Transverse colon (tissue), 3 donors: Measurements from ENCODE around the gene MCUB.

Experiments used
- EP300 ChIP-seq: sonication (generic); formaldehyde crosslinking; IDR thresholded peaks from one replicate; pipeline ENCODE4 v1.6.1; 2017; ENCODE audit warnings: antibody characterized with exemption, low read depth
- POLR2A ChIP-seq: fragments of 450-650 bp; IDR thresholded peaks from one replicate; pipeline ENCODE4 v1.6.1; 2016; ENCODE audit warnings: antibody characterized with exemption, mild to moderate bottlenecking, moderate library complexity
- TF ChIP-seq, protein P1 (sequence below), 5 experiments: fragments of 200-600 bp in 3 of 5; fragments of 450-650 bp in 2 of 5; sonication (generic) in 3 of 5; IDR thresholded peaks; 1 replicate in 2 of 5; 2 replicates in 3 of 5; pipeline ENCODE4 v1.5.1; 2016 to 2017; ENCODE audit warnings: antibody characterized with exemption in 5 of 5, inconsistent platforms in 3 of 5, mild to moderate bottlenecking in 2 of 5, moderate library complexity in 1 of 5

DNA sequence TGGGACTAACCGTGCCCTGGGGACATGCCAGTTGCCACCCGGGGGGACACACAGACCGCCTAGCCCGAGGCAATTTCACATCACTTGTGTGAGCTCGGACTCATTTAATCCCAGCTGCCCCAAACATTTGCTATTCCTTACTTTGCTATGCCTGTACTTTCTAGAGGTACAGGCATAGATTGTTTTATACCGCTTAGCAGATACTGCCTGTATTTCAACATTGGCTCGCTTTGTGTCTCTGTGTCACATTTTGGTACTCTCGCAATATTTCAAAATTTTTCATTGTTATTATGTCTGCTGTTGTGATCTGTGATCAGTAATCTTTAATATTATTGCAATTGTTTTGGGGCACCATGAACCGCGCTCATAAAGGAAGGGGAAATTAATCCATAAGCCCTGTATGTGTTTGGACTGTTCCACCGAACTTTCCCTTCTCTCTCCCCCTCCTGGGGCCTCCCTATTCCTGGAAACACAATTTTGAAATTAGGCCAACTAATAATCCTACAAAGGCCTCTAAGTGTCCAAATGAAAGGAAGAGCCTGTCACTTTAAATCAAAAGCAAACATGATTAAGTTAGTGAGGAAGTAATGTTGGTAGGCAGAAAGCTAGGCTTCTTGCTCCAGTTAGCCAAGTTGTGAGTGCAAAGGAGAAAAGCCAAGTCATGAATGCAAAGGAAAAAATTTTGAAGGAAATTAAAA, 143.8 kb downstream of the MCUB start:
- TF ChIP-seq, protein P1, sequence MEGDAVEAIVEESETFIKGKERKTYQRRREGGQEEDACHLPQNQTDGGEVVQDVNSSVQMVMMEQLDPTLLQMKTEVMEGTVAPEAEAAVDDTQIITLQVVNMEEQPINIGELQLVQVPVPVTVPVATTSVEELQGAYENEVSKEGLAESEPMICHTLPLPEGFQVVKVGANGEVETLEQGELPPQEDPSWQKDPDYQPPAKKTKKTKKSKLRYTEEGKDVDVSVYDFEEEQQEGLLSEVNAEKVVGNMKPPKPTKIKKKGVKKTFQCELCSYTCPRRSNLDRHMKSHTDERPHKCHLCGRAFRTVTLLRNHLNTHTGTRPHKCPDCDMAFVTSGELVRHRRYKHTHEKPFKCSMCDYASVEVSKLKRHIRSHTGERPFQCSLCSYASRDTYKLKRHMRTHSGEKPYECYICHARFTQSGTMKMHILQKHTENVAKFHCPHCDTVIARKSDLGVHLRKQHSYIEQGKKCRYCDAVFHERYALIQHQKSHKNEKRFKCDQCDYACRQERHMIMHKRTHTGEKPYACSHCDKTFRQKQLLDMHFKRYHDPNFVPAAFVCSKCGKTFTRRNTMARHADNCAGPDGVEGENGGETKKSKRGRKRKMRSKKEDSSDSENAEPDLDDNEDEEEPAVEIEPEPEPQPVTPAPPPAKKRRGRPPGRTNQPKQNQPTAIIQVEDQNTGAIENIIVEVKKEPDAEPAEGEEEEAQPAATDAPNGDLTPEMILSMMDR (IDR thresholded peaks at IDR 0.05): no peak
- TF ChIP-seq EP300 (no peak), POLR2A (no peak)
